AG10803 (cell line): ENCODE measurements around the gene SMPX.

Experiments used
- DNase-seq: peaks from one replicate; pipeline ENCODE4 v3.0.0; 2010; ENCODE audit warnings: low read depth
- H3K4me3 ChIP-seq: 2 replicates; pipeline ENCODE4 v1.5.1; 2011; ENCODE audit warnings: mild to moderate bottlenecking, low read length, control low read depth
- TF ChIP-seq, protein P1 (sequence below): conservative IDR thresholded peaks from 2 replicates; pipeline ENCODE4 v1.5.1; 2011; ENCODE audit warnings: mild to moderate bottlenecking, low read length, control low read depth, inconsistent platforms

Gene SMPX

GRCh38 chrX:21702725-21703124 is 55.2 kb downstream of the SMPX start:
- DNase-seq: no peak
- H3K4me3 ChIP-seq: no peak overlapping the region
- TF ChIP-seq, protein P1, sequence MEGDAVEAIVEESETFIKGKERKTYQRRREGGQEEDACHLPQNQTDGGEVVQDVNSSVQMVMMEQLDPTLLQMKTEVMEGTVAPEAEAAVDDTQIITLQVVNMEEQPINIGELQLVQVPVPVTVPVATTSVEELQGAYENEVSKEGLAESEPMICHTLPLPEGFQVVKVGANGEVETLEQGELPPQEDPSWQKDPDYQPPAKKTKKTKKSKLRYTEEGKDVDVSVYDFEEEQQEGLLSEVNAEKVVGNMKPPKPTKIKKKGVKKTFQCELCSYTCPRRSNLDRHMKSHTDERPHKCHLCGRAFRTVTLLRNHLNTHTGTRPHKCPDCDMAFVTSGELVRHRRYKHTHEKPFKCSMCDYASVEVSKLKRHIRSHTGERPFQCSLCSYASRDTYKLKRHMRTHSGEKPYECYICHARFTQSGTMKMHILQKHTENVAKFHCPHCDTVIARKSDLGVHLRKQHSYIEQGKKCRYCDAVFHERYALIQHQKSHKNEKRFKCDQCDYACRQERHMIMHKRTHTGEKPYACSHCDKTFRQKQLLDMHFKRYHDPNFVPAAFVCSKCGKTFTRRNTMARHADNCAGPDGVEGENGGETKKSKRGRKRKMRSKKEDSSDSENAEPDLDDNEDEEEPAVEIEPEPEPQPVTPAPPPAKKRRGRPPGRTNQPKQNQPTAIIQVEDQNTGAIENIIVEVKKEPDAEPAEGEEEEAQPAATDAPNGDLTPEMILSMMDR: no peak

GRCh38 chrX:21700967-21701366 is 56.9 kb downstream of the SMPX start:
- TF ChIP-seq, protein P1: no peak
- no peak for DNase-seq
- no peak overlapping the region for H3K4me3 ChIP-seq

GRCh38 chrX:21700275-21700674 is 57.6 kb downstream of the SMPX start:
- TF ChIP-seq, protein P1: no peak
- no peak for DNase-seq
- H3K4me3 ChIP-seq: no peak overlapping the region

GRCh38 chrX:21699136-21699535 is 58.8 kb downstream of the SMPX start:
- no peak overlapping the region for H3K4me3 ChIP-seq
- peak; percentile 9 for DNase-seq
- TF ChIP-seq, protein P1: no peak

GRCh38 chrX:21698272-21698671 is 59.6 kb downstream of the SMPX start:
- TF ChIP-seq, protein P1: no peak
- H3K4me3 ChIP-seq: no peak overlapping the region
- no peak for DNase-seq

GRCh38 chrX:21691512-21692018 is 66.4 kb downstream of the SMPX start:
- TF ChIP-seq, protein P1: no peak
- no peak overlapping the region for H3K4me3 ChIP-seq
- DNase-seq: no peak

DNA sequence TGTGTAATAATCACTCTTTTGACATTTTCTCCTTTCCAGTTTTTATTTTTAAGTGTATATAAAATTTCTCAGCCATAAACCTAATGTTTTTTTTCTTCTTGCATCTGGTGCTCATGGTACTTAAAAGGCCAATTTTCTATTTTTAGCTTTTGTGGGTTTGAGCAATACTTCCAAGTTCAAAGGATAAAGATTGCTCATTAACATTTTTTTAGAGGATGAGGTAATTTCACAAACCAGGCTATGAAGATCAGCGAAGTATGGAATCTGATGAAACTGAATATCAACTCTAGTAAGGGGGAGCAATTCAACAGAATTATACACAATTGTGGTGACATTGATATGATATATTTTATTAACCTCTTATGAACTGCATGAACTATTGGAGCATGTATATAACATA is 74.0 kb downstream of the SMPX start:
- TF ChIP-seq, protein P1: no peak
- peak; percentile 73 for DNase-seq
- no peak overlapping the region for H3K4me3 ChIP-seq
